Fibroblast of skin of scalp (primary cell): ENCODE data around the gene NLGN3.

Source experiments
- DNase-seq: peaks from one replicate; pipeline ENCODE4 v3.0.0-alpha.2; 2013

NLGN3 gene

GRCh38 chrX:71214604-71215337, 70.1 kb downstream of the NLGN3 start:
- no peak for DNase-seq

GRCh38 chrX:71215338-71215912, 70.8 kb downstream of the NLGN3 start:
- no peak for DNase-seq

- no peak for DNase-seq
Observed at GRCh38 chrX:71216485-71216884, 71.8 kb downstream of the NLGN3 start.

GRCh38 chrX:71217298-71217697, 72.7 kb downstream of the NLGN3 start:
- DNase-seq, result no peak
